ENCODE results near the gene USP13.
"Not testable (repeated sequence)": the region's sequence is repeated elsewhere in the genome, so short reads cannot be mapped to it uniquely, and the experiment has no call there.

USP13 gene

GRCh38 chr3:179652447-179653095 is at the start of gene USP13:
USP13 (plus strand) TSS chr3:179653040; CDS start chr3:179653226, 186 bp downstream.
- peak; percentile 8 to 62 (median 40) for DNase-seq

- DNase-seq, result no peak
Observed at GRCh38 chr3:179603321-179603720, 49.5 kb upstream of the USP13 start.

- no peak for DNase-seq
Observed at GRCh38 chr3:179603831-179604230, 49.0 kb upstream of the USP13 start.

GRCh38 chr3:179604321-179605078 is 48.3 kb upstream of the USP13 start, which contains the start of the genes MRPL47 and NDUFB5:
MRPL47 (minus strand) TSS chr3:179604638; CDS start chr3:179604624, 14 bp downstream.
NDUFB5 (plus strand) TSS chr3:179604794; CDS start chr3:179604816, 22 bp downstream.
- peak; percentile 78 to 86 (median 82) for DNase-seq

- DNase-seq, result no peak
Observed at GRCh38 chr3:179606534-179607085, 46.2 kb upstream of the USP13 start.

GRCh38 chr3:179608931-179609720 is 43.7 kb upstream of the USP13 start:
- no peak for DNase-seq

GRCh38 chr3:179610066-179610465 is 42.8 kb upstream of the USP13 start:
- DNase-seq, result no peak

- DNase-seq, result no peak
Observed at GRCh38 chr3:179613807-179614206, 39.0 kb upstream of the USP13 start.

GRCh38 chr3:179615458-179616173 is 37.2 kb upstream of the USP13 start:
- DNase-seq, result no peak

- no peak for DNase-seq
Observed at GRCh38 chr3:179622023-179622422, 30.8 kb upstream of the USP13 start.

GRCh38 chr3:179624451-179624850 is 28.4 kb upstream of the USP13 start:
- no peak for DNase-seq

GRCh38 chr3:179630753-179631451 is 21.9 kb upstream of the USP13 start:
- no peak for DNase-seq

- DNase-seq, result no peak
Observed at GRCh38 chr3:179640469-179640868, 12.4 kb upstream of the USP13 start.

GRCh38 chr3:179642871-179643270 is 10.0 kb upstream of the USP13 start:
- DNase-seq, result no peak

GRCh38 chr3:179643837-179644236 is 9.0 kb upstream of the USP13 start:
- DNase-seq, result not testable (repeated sequence)

GRCh38 chr3:179646177-179646576 is 6.7 kb upstream of the USP13 start:
- DNase-seq, result no peak

- DNase-seq, result no peak
Observed at GRCh38 chr3:179651687-179652446, 973 bp upstream of the USP13 start.

- peak; percentile 8 to 64 (median 43) for DNase-seq
Observed at GRCh38 chr3:179653096-179653797, 407 bp downstream of the USP13 start.

- no peak for DNase-seq
Observed at GRCh38 chr3:179655236-179655635, 2.4 kb downstream of the USP13 start.

- no peak for DNase-seq
Observed at GRCh38 chr3:179658606-179659005, 5.8 kb downstream of the USP13 start.

Data from activated naive CD4-positive, alpha-beta T cell (primary cell).